GM19351 (cell line): ENCODE measurements around the gene EPB41L2.
"Not testable (repeated sequence)": the region's sequence is repeated elsewhere in the genome, so short reads cannot be mapped to it uniquely, and the experiment has no call there.

ENCODE experiments used
- ATAC-seq: cut with Tn5 transposase; IDR thresholded peaks from one replicate; pipeline ENCODE4 v1.9.1; 2021; ENCODE audit warnings: mild to moderate bottlenecking, moderate library complexity; ENCODE audit not compliant: unreplicated experiment

Gene EPB41L2

DNA sequence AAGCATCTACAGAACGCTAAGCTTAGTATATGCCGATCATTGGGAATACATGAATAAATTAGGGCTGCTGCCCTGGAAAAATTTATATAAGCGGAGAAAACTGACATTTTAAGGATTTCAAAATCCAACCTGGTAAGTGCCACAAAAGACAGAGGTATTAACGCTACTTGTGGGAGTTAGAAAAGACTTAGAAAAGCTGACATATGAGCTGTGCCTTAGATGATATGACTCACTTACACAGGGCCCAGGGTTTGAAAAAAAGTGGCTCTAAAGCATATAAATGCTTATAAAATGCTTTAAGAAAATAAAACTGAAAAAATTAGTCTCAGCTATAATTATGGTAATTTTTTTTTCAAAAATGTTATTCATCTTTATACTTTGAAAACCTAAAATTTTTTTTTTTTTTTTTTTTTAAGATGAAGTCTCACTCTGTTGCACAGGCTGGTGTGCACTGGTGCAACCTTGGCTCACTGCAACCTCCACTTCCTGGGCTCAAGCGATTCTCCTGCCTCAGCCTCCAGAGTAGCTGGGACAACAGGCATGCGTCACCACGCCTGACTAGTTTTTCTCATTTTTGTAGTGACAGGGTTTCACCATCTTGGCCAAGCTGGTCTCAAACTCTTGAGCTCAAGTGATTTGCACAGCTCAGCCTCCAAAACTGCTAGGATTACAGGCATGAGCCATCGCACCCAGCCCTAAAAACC, 25.7 kb downstream of the EPB41L2 start:
- no peak for ATAC-seq

DNA sequence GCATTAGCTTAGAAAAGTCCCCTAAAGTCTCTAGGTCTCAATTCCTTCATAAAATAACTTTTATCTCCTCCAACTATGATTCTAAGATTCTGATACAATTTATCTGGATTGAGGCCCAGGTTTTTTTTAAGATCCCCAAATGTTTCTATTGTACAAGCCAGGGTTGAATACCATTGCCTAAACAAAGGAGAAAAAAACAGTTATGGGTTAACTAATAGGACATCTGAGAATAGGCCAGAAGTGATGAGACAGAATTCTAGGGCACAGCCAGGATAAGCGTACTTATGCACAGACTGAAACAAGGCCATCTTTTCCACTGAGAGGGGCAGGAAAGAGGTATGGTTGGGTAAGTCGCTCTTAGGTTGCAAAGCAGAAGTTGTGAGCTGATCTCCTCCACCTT, 26.4 kb downstream of the EPB41L2 start:
- no peak for ATAC-seq

DNA sequence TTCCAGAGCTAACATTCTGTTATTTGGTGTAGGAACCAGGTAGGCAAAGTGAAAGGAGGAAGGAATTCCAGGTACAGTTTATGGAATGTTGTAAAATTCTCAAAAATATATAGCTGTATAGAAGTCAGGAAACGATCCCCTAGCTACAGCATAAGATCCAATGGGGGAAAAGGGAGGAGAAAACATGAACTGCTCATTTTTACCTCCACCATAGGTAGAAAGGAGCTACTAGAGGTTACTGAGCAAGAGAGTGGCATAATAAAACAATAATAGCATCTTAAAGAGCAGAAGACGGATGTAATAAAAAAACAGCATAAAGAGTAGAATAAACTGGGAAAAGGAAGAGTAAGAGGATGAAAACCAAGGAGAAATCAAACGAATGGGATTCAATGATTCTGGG, 26.9 kb downstream of the EPB41L2 start:
- ATAC-seq: no peak

DNA sequence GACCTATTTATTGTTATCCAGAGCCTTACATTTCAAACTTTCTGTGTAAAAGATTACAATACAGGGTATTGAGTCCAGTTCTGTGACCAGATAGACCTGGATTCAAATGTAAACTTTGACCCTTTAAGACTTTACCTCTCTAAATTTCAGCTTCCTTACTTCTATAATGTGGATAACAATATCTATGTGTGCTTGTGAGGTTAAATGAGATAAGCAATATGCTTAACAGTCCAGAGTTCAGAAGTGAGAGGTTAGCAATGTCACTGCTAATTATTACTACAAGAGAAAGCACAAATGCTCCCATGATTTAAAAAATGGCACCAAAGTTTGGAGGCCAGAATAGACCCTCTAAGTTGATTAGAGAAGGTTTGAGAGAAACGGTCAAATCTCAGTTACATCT, 27.5 kb downstream of the EPB41L2 start:
- no peak for ATAC-seq

DNA sequence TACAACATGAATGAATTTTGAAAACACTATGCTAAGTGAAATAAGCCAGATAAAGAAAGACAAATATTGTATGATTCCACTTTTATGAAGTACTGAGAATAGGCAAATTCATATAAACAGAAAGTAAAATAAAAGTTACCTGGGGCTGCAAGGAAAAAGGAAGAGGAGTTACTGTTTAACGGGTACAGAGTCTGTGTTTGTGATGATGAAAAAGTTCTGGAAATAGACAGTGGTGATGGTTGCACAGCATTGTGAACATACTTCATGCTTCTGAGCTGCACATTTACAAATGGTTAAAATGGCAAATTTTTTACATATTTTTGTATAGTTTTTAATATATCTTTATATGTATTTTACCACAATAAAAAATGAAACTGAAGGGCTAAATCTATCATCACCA, 29.4 kb downstream of the EPB41L2 start:
- ATAC-seq: no peak

DNA sequence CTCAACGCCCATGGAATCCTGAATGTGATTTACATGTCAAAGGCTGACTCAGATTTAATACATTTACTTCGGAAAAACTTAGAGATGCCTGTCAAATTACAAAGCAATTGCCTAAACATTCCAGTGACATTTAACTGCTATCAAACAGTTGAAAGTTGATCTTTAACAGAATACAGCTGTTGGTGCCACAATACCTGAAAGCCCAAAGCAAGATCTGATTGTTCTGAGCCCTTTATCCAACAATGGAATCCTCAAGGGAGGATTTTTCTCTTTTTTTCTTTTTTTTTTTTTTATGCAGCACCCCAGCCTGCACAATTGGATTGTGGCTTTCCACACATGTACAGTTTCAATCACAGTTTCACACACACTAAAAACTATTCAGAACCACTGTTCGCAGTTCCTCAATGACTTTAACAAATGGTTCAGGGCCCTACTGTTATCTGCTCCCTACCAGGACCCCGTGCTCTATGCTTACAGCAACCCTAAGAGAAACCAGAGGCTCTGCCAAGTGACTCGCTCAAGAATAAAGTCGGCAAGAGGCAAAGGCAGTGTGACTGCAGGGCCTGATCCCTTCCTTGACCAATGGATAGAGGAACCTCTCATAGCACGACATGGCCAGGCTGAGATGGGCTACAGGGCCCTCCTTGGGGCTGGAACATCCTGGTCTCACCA, 33.3 kb downstream of the EPB41L2 start:
- ATAC-seq: peak; percentile 97

DNA sequence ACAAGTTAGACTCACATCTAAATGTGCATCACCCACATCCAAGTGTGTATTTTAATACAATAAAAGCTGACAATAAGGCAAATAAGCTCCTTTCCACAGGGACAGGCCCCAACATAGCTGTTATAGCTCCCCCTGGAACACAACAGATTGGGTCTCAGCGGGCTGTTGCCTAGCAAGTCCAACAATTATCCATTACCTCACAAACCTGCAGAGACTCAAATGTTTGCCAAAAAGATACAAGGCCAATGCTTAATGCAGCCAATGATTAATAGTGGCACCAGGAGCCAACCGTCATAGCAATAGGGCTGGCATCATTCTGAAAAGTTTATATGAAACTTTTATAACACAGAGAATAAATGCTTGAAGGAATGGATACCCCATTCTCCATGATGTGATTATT, 35.7 kb downstream of the EPB41L2 start:
- ATAC-seq: no peak

DNA sequence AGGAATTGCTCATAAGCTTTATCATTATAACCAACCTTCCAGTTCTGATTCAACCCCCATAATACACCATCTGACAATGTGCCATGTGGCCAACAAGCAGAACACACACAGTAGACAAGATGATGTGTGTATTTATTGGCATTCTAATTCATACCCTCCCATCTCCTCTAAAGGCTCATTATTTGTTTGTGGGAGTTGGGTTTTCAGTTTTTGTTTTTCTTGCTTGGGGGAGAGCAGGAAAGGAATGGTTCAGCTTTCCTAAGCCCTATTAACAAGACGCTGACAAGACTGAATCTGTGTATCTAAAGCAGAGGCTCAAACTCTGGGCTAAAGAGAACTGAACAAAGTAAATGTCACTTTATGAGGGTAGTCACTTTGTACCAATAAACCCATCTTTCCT, 36.8 kb downstream of the EPB41L2 start:
- ATAC-seq: no peak

DNA sequence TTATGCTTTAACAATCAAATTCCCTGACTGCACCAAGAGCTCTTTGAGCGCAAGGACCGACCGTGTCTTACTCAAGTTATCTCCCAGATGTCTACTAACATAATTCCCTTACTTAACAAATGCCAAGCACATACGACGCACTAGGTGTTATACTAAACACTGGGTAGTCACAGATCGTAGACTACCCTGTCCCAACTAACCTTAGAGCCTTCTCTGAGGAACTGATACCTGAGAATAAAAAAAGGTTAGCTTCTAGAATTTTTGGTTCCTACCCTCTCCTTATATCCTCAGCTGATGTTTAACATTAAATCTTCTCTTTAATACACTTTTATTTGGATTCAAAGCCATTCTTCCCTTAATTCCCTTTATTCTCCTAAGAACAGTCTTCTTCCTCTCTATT, 38.5 kb downstream of the EPB41L2 start:
- no peak for ATAC-seq

DNA sequence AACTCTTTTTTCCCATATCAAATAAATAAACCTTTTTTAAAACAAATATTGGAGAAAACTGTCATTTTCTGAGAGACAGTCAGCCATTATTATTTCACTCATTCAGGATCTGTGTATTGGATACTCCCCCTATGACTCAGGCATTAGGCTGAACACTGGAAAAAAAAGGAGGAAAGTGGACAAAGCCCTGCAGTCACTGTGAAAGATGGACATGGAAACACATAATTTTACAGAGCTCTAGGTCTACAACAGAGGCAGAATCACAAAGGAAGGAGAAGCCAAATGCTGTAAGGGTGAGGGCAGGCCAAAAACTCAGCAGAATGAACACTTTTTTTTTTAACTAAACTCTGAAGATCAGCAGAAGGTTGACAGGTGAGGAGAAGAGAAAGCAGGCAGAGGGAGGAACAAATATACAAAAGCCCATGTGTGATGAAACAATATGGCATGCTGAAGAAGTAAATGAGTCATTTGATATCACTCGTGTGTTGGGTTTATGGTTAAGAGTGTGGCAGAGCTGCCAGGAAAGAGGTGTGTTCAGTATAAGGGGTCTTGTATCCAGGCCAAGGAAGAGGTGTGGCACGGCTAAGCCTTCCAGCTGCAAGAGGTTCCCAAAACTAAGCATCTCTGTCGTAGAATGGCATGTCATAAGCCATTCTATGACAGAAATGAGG, 39.1 kb downstream of the EPB41L2 start:
- no peak for ATAC-seq

DNA sequence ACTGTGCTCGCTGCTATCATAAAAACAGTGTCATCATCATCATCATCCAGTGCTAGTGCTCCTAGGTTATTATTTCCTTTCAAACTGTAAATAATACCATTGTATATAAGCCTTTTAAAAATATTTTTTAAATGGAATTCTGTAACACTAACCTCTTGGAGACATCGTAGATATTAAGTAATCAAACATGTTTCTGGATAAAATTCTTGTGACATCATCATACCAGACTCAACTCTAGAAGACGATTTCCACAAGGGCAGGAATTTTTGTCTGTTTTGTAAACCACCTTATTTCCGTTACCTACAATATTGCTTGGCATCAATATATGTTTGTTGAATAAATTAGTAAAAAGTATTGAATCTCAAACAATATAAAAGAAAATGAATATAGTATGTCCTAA, 40.4 kb downstream of the EPB41L2 start:
- no peak for ATAC-seq

DNA sequence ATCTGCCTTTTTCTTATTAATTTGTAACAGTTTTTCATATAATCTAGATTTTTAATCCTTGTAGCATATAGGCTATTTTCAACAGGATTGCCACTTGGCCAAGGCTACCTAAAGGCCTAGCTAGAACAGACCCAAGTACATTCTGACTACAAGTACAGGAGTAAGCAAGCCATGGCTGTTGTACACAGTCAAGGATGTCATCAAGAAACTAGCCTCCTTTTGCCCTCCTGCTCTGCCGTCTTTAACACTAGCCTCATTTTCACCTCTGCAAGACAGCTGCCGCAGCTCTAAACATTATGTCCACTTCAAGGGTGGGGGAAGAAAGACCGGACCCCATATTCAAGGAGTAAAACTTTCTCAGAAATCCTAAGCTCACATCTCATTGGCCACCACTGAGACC, 45.1 kb downstream of the EPB41L2 start:
- ATAC-seq: no peak

DNA sequence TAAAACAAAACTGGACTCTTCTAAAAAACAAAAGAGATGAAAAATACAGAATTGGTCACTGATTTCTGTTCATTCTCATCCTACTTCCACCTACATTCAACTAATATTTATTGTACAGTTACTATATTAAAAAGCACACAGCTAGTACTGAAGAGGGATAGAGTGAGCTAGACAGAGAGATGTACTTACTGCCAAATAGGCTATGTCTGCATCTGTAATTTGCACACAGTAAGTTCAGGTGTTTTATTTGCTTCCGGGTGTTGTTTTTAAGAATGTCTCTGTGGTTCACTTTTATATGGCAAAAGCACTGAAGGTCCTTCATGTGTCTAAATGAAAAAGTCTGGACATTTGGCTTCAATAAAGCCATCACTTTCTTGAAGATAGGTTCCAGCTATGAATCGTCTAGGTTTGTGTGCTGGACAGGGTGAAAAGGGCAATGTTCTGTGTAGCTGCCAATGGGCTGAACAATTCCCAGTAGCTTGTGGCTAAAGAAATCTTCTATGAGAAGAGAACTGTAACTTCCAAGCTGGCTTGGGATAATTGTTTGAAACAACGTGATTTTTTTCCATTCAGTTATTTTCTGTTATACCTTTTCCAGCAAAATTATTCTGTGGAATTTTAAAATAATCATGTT, 47.3 kb downstream of the EPB41L2 start:
- ATAC-seq: no peak

DNA sequence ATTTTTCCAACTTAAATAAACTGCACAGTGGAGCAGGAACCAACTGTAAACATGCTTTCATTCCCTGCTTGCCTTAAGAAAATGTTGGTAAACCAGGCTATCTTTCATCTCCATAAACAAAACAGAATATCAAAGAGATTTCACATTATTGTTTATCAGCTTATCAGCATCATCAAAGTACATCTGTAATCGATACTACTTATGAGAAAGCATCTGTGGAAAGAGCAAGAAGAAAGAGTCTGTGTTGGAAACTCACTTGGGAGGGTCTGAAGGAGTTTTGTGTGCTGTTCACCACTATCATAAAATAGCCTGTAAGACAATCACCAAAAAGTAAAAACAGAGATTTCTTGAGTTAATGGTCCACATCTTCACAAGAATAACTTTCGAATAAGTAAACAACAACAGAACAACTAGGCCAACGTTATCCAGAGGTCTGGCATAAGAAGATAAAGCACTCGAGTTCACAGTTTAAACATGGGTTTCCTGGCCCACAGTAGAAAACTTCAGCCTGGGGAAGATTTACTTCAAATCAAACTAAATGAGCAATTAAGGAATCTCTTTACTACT, 47.9 kb downstream of the EPB41L2 start:
- no peak for ATAC-seq

DNA sequence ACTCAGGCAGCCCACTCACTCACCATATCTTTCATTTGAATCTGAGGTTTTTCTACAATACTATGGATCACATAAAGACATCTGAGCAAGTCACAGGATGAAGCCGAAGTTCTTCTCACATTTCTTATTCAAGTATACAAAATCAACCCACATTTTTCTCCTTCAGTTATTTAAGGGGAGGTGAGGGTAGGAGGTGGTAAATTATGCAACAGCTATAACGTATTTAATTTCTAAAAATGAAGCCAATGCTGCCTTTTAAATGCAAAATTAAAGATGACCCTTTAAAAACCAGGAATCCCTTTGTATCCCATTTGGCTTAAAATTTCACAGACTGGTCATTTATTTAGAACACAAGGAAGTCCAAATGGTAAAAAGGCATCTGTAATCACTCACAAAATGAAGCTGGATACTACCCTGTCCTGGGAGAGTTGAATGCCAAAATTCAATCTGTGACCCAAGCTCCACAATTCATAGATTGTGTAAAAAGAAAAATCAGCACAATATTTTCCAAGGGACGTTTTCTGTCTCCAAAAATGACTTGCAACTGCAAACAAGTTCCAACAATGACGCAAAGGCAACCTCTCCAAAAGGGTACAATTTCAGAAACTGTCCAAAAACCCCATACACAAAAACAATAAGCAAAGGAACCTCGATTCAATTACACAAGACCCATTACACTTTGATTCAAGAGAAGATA, 48.8 kb downstream of the EPB41L2 start:
- ATAC-seq: no peak

DNA sequence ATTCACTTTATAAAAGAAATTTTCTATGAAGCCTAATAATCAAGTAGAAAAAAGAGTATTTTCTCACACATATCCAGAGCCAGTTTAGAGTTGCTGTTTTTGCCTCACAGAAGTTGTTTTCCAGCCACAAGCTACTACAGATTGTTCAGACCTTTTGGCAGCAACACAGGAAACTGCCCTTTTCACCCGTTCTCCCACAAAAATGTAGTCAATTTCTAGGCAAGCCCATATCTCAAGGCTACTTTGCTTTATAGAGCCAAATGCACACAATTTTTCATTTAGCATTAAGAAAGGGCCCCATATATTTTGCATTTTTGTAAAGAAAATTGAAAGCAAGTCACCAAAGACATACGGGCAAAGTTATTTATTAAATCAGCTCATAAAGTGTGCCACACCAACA, 49.5 kb downstream of the EPB41L2 start:
- no peak for ATAC-seq

DNA sequence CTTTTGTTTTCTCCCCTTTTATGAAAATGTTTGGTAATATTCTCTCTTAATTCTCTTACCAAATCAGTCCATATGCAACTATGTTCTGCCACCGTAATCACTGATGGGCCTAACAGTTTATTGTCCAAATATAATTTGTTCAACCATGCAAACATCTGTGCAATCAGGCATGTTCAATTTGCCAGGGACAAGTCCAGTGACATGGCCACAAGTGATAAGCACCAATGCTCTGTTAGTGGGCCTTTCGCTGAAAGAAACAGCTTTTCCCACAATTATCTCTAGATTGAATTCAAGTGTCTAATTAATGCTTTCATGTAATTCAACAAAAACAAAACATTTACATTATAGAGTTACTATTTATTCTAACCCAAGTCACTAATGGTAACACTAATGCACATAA, 53.3 kb downstream of the EPB41L2 start:
- ATAC-seq: no peak

DNA sequence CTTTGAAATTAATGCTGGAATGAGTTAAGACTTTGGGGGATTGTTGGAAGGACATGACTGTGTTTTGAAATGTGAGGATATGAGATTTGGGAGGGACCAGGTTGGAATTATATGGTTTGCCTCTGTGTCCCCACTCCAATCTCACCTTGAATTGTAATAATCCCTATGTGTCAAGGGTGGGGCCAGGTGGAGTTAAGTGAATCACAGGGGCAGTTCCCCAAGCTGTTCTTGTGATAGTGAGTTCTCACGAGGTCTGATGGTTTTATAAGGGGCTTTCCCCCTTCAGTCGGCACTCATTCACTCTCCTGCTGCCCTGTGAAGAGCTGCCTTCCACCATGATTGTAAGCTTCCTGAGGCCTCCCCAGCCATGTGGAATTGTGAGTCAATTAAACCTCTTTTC, 54.1 kb downstream of the EPB41L2 start:
- ATAC-seq: not testable (repeated sequence)

DNA sequence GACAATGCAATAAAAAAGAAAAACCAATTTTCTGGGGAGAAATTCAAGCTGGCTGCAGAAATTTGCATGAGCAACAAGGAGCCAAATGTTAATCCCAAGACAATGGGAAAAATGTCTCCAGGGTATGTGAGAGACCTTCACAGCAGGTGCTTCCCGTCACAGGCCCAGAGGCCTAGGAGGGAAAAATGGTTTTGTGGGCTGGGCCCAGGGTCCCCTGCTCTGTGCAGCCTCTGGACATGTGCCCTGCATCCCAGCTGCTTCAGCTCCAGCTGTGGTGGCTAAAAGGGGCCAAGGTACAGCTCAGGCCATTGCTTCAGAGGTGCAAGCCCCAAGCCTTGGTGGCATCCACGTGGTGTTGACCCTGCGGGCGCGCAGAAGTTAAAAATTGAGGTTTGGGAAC, 55.1 kb downstream of the EPB41L2 start:
- ATAC-seq: not testable (repeated sequence)

DNA sequence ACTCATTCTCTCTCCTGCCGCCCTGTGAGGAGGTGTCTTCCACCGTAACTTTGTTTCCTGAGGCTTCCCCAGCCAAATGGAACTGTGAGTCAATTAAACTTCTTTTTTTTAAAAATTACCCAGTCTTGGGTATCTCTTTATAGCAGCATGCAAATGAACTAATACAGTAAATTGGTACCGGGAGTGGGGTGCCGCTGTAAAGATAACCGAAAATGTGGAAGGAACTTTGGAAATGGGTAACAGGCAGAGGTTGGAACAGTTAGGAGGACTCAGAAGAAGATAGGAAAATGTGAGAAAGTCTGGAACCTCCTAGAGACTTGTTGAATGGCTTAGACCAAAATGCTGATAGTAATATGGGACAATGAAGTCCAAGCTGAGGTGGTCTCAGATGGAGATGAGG, 55.8 kb downstream of the EPB41L2 start:
- no peak for ATAC-seq
